NCI-H460 (cell line): Measurements from ENCODE around the gene SNX32. TPM values are rescaled to one million over a fixed set of nuclear protein-coding genes. Genes with fewer than 3 reads are reported as not detected.

ENCODE experiments used
- DNase-seq: peaks from one replicate; pipeline ENCODE4 v3.0.0-alpha.2; 2016; ENCODE audit warnings: low read depth; ENCODE audit errors: extremely low read depth
- total RNA-seq: library from RNA; depleted of rRNA; stranded (reverse); fragments of >200 nt; shearing (Covaris generic); gene quantifications from 2 replicates; pipeline ENCODE4 v1.2.3, GENCODE V29; 2014

The SNX32 gene
- total RNA-seq, 1 experiment from 2014 or later, result 0.05 TPM

- DNase-seq, result no peak
Measured at GRCh38 chr11:65854852-65855837, 21.4 kb downstream of the SNX32 start.

- DNase-seq, result no peak
Measured at GRCh38 chr11:65855927-65856363, 22.2 kb downstream of the SNX32 start.

- no peak for DNase-seq
Measured at GRCh38 chr11:65856689-65857499, 23.1 kb downstream of the SNX32 start.

GRCh38 chr11:65857500-65857852, 23.7 kb downstream of the SNX32 start:
- no peak for DNase-seq

- peak; percentile 93 for DNase-seq
Measured at GRCh38 chr11:65857853-65858680, 24.3 kb downstream of the SNX32 start, which contains the start of gene CFL1. CFL1 (minus strand) TSS chr11:65858180; CDS start chr11:65858099, 81 bp downstream.

- no peak for DNase-seq
Measured at GRCh38 chr11:65858681-65859087, 24.9 kb downstream of the SNX32 start.

- DNase-seq, result peak; percentile 88
Measured at GRCh38 chr11:65859095-65859811, 25.5 kb downstream of the SNX32 start.

- no peak for DNase-seq
Measured at GRCh38 chr11:65859812-65860277, 26.1 kb downstream of the SNX32 start.

- DNase-seq, result peak; percentile 89
Measured at GRCh38 chr11:65860278-65861164, 26.8 kb downstream of the SNX32 start, which contains the start of gene MUS81. MUS81 (plus strand) TSS chr11:65860433; CDS start chr11:65860754, 321 bp downstream.

- no peak for DNase-seq
Measured at GRCh38 chr11:65861165-65861505, 27.4 kb downstream of the SNX32 start.

- no peak for DNase-seq
Measured at GRCh38 chr11:65861533-65862183, 27.9 kb downstream of the SNX32 start.

- no peak for DNase-seq
Measured at GRCh38 chr11:65862191-65862735, 28.5 kb downstream of the SNX32 start.

GRCh38 chr11:65862941-65863888, 29.5 kb downstream of the SNX32 start:
- no peak for DNase-seq

GRCh38 chr11:65863889-65864705, 30.3 kb downstream of the SNX32 start:
- DNase-seq, result no peak

GRCh38 chr11:65864706-65865471, 31.1 kb downstream of the SNX32 start:
- no peak for DNase-seq
